Measurements from ENCODE around the gene CCDC191. TPM values are rescaled to one million over a fixed set of nuclear protein-coding genes. Genes with fewer than 3 reads are reported as not detected.

CCDC191 gene
- total RNA-seq, 2 experiments from 2014 or later = 4.2 to 5.0 TPM

GRCh38 chr3:114020907-114021306, 35.4 kb downstream of the CCDC191 start:
- TF ChIP-seq EZH2phosphoT487 (IDR thresholded peaks at IDR 0.05; ENCODE audit: borderline replicate concordance, low read depth, low read length) (no peak), CTCF (conservative IDR thresholded peaks at IDR 0.05; ENCODE audit: low read length) (no peak)
- no peaks in the 10 kb centered on the region for H4K20me1 ChIP-seq (ENCODE audit: insufficient read depth, low read length)
- no peaks in the 10 kb centered on the region for H3K4me1 ChIP-seq (ENCODE audit: insufficient read depth, low read length, poor library complexity, severe bottlenecking)
- no peaks in the 10 kb centered on the region for H3K9me2 ChIP-seq (ENCODE audit: insufficient read depth, low read length)
- DNase-seq (ENCODE audit: low spot score) = no peak
- no peak overlapping the region for H2AFZ ChIP-seq (ENCODE audit: low read length)
- no peak overlapping the region for H3K4me3 ChIP-seq (ENCODE audit: low read depth, low read length, poor library complexity, severe bottlenecking)
- no peaks in the 10 kb centered on the region for H3K9me3 ChIP-seq (ENCODE audit: low read length)
- no peak overlapping the region for H3K27ac ChIP-seq (ENCODE audit: low read depth, low read length, poor library complexity, severe bottlenecking)
- CTCF ChIA-PET (ENCODE audit: unreplicated experiment) = no interaction called here
- POLR2A ChIA-PET = interaction anchor here (0.6 kb wide), 1 partner anchor 684 kb away, joined by 3 read pairs; no protein-coding TSS in a partner anchor
- no TSS peak for BruUV-seq (replicated peaks)
- H3K79me2 ChIP-seq (ENCODE audit: insufficient read depth, low read depth, low read length) = no peaks in the 10 kb centered on the region
- intact Hi-C loops (cut with micrococcal nuclease; ENCODE audit: unreplicated experiment) = no loop called here
- H3K36me3 ChIP-seq (ENCODE audit: insufficient read depth, low read length) = no peaks in the 10 kb centered on the region
- no peak overlapping the region for H3K4me2 ChIP-seq (ENCODE audit: low read length)

GRCh38 chr3:114019486-114019885, 36.8 kb downstream of the CCDC191 start:
- no TSS peak for BruUV-seq (replicated peaks)
- Histone ChIP-seq H3K4me3 (ENCODE audit: low read depth, low read length, poor library complexity, severe bottlenecking) (no peak overlapping the region), H3K36me3 (ENCODE audit: insufficient read depth, low read length) (no peaks in the 10 kb centered on the region), H3K4me2 (ENCODE audit: low read length) (no peak overlapping the region), H3K4me1 (ENCODE audit: insufficient read depth, low read length, poor library complexity, severe bottlenecking) (no peaks in the 10 kb centered on the region), H2AFZ (ENCODE audit: low read length) (no peak overlapping the region), H3K9me2 (ENCODE audit: insufficient read depth, low read length) (no peaks in the 10 kb centered on the region), H3K27ac (ENCODE audit: low read depth, low read length, poor library complexity, severe bottlenecking) (no peak overlapping the region), H3K9me3 (ENCODE audit: low read length) (no peaks in the 10 kb centered on the region), H4K20me1 (ENCODE audit: insufficient read depth, low read length) (no peaks in the 10 kb centered on the region), H3K79me2 (ENCODE audit: insufficient read depth, low read depth, low read length) (no peaks in the 10 kb centered on the region)
- no peak for DNase-seq (ENCODE audit: low spot score)
- TF ChIP-seq CTCF (conservative IDR thresholded peaks at IDR 0.05; ENCODE audit: low read length) = no peak
- TF ChIP-seq EZH2phosphoT487 (IDR thresholded peaks at IDR 0.05; ENCODE audit: borderline replicate concordance, low read depth, low read length) = no peak
- intact Hi-C loops (cut with micrococcal nuclease; ENCODE audit: unreplicated experiment) = no loop called here
- ChIA-PET CTCF (ENCODE audit: unreplicated experiment) (no interaction called here), POLR2A (interaction anchor here (1.1 to 1.4 kb wide), 2 partner anchors 10 to 12 kb away, joined by 4 to 6 read pairs; no protein-coding TSS in a partner anchor)

- no peak for DNase-seq (ENCODE audit: low spot score)
- no peaks in the 10 kb centered on the region for H4K20me1 ChIP-seq (ENCODE audit: insufficient read depth, low read length)
- intact Hi-C loops (cut with micrococcal nuclease; ENCODE audit: unreplicated experiment) = no loop called here
Measured at GRCh38 chr3:114014211-114014610, 42.1 kb downstream of the CCDC191 start.

More at GRCh38 chr3:114014211-114014610, 42.1 kb downstream of the CCDC191 start:
- TF ChIP-seq CTCF (conservative IDR thresholded peaks at IDR 0.05; ENCODE audit: low read length) (no peak), EZH2phosphoT487 (IDR thresholded peaks at IDR 0.05; ENCODE audit: borderline replicate concordance, low read depth, low read length) (no peak)
- Histone ChIP-seq H3K4me2 (ENCODE audit: low read length) (no peak overlapping the region), H3K27ac (ENCODE audit: low read depth, low read length, poor library complexity, severe bottlenecking) (no peak overlapping the region), H3K4me3 (ENCODE audit: low read depth, low read length, poor library complexity, severe bottlenecking) (no peak overlapping the region), H3K9me2 (ENCODE audit: insufficient read depth, low read length) (no peaks in the 10 kb centered on the region), H3K36me3 (ENCODE audit: insufficient read depth, low read length) (no peaks in the 10 kb centered on the region), H3K79me2 (ENCODE audit: insufficient read depth, low read depth, low read length) (no peaks in the 10 kb centered on the region), H3K4me1 (ENCODE audit: insufficient read depth, low read length, poor library complexity, severe bottlenecking) (peaks cover 22% of the 10 kb centered on the region), H2AFZ (ENCODE audit: low read length) (no peak overlapping the region), H3K9me3 (ENCODE audit: low read length) (no peaks in the 10 kb centered on the region)
- no TSS peak for BruUV-seq (replicated peaks)
- ChIA-PET POLR2A (interaction anchor here (0.6 kb wide), 1 partner anchor 14 kb away, joined by 3 read pairs; no protein-coding TSS in a partner anchor), CTCF (ENCODE audit: unreplicated experiment) (no interaction called here)

All from OCI-LY7 (cell line).